Activated CD8-positive, alpha-beta memory T cell treated with anti-CD3 and anti-CD28 coated beads for 36 hours (primary cell): Measurements from ENCODE around the gene SLC39A9. TPM values are rescaled to one million over a fixed set of nuclear protein-coding genes. Genes with fewer than 3 reads are reported as not detected.
"Not testable (repeated sequence)": the region's sequence is repeated elsewhere in the genome, so short reads cannot be mapped to it uniquely, and the experiment has no call there.

Experiments
- CTCF ChIA-PET: fragments of 350-600 bp; sonication (Branson Sonifier 250); formaldehyde crosslinking; loops from one replicate; lab custom pipeline; 2021; ENCODE audit warnings: antibody characterized with exemption; lab: Charles Lee
- POLR2A ChIA-PET: fragments of 350-600 bp; sonication (Branson Sonifier 250); formaldehyde crosslinking; loops from one replicate; lab custom pipeline; 2021; ENCODE audit warnings: antibody characterized with exemption; lab: Charles Lee
- total RNA-seq, 2 experiments: library from RNA; stranded (reverse); gene quantifications; one replicate each; pipeline ENCODE4 v1.2.3, GENCODE V29; 2021

The SLC39A9 gene
- total RNA-seq, 2 experiments from 2014 or later, result 53.6 to 54.9 TPM

- POLR2A ChIA-PET, result no interaction called here
- CTCF ChIA-PET, result interaction anchor here (1.0 kb wide), 1 partner anchor 144 kb away, joined by 3 read pairs; no protein-coding TSS in a partner anchor
Observed at GRCh38 chr14:69404883-69405282, 6.4 kb downstream of the SLC39A9 start.

DNA sequence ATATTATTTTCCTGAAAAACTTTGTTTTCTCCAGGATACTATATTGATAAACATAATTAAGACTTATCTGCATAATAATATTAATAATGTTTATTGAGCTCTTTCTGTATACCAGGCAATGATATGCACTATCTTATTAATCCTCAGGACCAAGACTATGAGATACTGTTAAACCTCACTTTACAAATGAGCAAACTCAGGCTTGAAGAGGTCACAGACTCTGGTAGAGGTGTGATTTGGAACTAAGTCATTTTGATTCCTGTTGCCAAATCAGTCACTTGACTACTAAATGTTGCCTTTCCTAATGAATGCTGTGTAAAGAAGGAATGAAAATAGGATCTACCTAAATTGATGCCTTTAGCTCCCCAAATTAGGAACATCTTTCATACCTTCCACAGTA lies 7.3 kb downstream of the SLC39A9 start:
- ChIA-PET POLR2A (no interaction called here), CTCF (interaction anchor here (1.1 kb wide), 1 partner anchor 276 kb away, joined by 3 read pairs; no protein-coding TSS in a partner anchor)

DNA sequence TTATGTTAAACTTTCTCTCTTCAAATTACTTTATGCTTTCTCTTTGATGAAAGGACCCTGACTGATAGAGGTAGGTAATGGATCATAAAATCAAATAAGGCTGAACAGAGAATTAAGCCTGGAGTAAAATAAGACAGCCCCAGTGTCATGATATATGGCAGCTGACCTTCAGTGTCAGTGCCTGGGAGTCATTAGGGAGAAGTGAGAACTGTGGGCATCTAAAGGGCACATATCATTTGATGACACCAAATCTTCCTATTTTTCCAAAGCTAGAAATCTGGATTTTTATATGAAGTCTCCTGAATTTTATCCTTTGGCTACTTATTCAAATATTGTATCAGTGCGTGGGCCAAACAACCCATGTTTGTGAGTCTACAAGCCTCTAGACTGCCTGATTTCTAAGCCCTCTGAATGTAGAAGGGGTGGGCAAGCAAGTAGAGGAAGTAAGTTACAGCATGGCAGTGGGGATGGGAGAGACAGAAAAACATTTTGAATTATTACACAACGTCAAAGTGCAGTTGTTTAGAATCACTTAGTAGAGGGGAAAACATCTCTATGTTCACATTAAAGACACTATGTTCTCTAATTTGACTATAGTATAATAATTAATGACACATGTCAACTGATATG lies 10.0 kb downstream of the SLC39A9 start:
- ChIA-PET POLR2A (no interaction called here), CTCF (no interaction called here)

GRCh38 chr14:69413483-69413882 lies 15.0 kb downstream of the SLC39A9 start:
- POLR2A ChIA-PET, result no interaction called here
- CTCF ChIA-PET, result no interaction called here

- CTCF ChIA-PET, POLR2A ChIA-PET: not testable (repeated sequence)
Observed at GRCh38 chr14:69416087-69416486, 17.6 kb downstream of the SLC39A9 start.

DNA sequence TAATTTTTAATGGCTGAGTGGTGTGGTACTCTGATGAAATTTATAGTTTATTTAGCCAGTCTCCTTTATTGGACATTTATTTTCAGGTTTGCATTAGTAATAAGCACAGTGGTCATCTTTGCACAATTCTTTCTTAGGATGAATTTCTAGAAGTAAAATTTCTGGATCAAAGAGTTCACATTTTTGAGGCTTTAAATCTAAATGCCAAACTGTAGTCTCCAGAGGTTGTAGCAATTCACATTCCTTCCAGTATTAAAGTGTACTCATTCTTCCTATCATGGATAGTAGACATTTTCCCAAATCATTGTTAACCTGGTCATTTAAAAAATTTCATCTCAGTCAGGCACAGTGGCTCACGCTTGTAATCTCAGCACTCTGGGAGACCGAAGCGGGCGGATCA lies 24.8 kb downstream of the SLC39A9 start:
- POLR2A ChIA-PET, result no interaction called here

GRCh38 chr14:69424149-69424923 lies 25.8 kb downstream of the SLC39A9 start:
- ChIA-PET POLR2A (no interaction called here), CTCF (no interaction called here)

More for the DNA sequence above, 24.8 kb downstream of the SLC39A9 start:
- CTCF ChIA-PET, result no interaction called here

- ChIA-PET CTCF (no interaction called here), POLR2A (no interaction called here)
Observed at GRCh38 chr14:69427596-69427995, 29.1 kb downstream of the SLC39A9 start.

- CTCF ChIA-PET, result no interaction called here
- POLR2A ChIA-PET, result no interaction called here
Observed at GRCh38 chr14:69428289-69428998, 30.0 kb downstream of the SLC39A9 start.

- CTCF ChIA-PET, result no interaction called here
- POLR2A ChIA-PET, result no interaction called here
Observed at GRCh38 chr14:69429643-69430042, 31.2 kb downstream of the SLC39A9 start.

GRCh38 chr14:69430306-69430939 lies 31.9 kb downstream of the SLC39A9 start:
- POLR2A ChIA-PET, result no interaction called here
- CTCF ChIA-PET, result no interaction called here

DNA sequence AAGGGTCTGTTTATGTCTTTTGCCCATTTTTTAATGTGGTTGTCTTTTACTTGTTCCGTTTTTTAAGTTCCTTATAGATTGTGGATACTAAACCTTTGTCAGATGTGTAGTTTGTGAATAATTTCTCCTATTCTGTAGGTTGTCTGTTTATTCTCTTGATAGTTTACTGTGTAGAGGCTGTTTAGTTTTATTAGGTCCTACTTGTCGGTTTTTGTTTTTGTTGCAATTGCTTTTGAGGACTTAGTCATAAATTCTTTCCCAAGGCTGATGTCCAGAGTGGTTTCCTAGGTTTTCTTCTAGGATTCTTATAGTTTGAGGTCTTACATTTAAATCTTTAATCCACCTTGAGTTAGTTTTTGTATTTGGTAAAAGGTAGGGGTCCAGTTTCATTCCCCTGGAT lies 33.9 kb downstream of the SLC39A9 start:
- CTCF ChIA-PET, result no interaction called here
- POLR2A ChIA-PET, result no interaction called here

GRCh38 chr14:69439521-69440270 lies 41.2 kb downstream of the SLC39A9 start:
- ChIA-PET POLR2A (no interaction called here), CTCF (no interaction called here)

GRCh38 chr14:69441948-69442347 lies 43.5 kb downstream of the SLC39A9 start:
- ChIA-PET CTCF (no interaction called here), POLR2A (no interaction called here)

- CTCF ChIA-PET, result no interaction called here
- POLR2A ChIA-PET, result no interaction called here
Observed at GRCh38 chr14:69443296-69443805, 44.9 kb downstream of the SLC39A9 start.

GRCh38 chr14:69449216-69449615 lies 50.7 kb downstream of the SLC39A9 start:
- ChIA-PET CTCF (no interaction called here), POLR2A (no interaction called here)

GRCh38 chr14:69451941-69452340 lies 53.4 kb downstream of the SLC39A9 start:
- CTCF ChIA-PET, result no interaction called here
- POLR2A ChIA-PET, result no interaction called here

- ChIA-PET POLR2A (no interaction called here), CTCF (interaction anchor here (0.6 to 1.0 kb wide), 3 partner anchors 17 to 216 kb away, joined by 3 read pairs; no protein-coding TSS in a partner anchor)
Observed at GRCh38 chr14:69458350-69458749, 59.9 kb downstream of the SLC39A9 start.

- ChIA-PET CTCF (interaction anchor here (0.6 to 1.9 kb wide), 3 partner anchors 16 to 217 kb away, joined by 3 to 6 read pairs (median 3); no protein-coding TSS in a partner anchor), POLR2A (interaction anchor here (0.5 kb wide), 1 partner anchor 188 kb away, joined by 3 read pairs; no protein-coding TSS in a partner anchor)
Observed at GRCh38 chr14:69459122-69459521, 60.6 kb downstream of the SLC39A9 start.
